OCI-LY1 (cell line): ENCODE data around the gene DQX1.

Source experiments
- CTCF ChIP-seq: fragments of 200-600 bp; sonication (generic), shearing (Covaris generic); IDR thresholded peaks from 2 replicates; pipeline ENCODE4 v1.5.1; 2017; ENCODE audit warnings: mild to moderate bottlenecking, antibody characterized with exemption, low read length, moderate library complexity, mixed read lengths
- EZH2 ChIP-seq: fragments of 200-600 bp; sonication (generic), shearing (Covaris generic); IDR thresholded peaks from 2 replicates; pipeline ENCODE4 v1.8.0; 2017; ENCODE audit warnings: borderline replicate concordance, mixed run types, mild to moderate bottlenecking, antibody characterized with exemption, low read length, moderate library complexity, mixed read lengths

GRCh38 chr2:74529357-74530238, 3.6 kb upstream of the DQX1 start, which contains the start of the genes AUP1 and HTRA2:
- TF ChIP-seq CTCF (no peak), EZH2 (no peak)
